Measurements from ENCODE around the gene PAF1. TPM values are rescaled to one million over a fixed set of nuclear protein-coding genes. Genes with fewer than 3 reads are reported as not detected.

PAF1 gene
- total RNA-seq, 3 donors from 2014 or later = 41.3 to 49.5 (median 45.2) TPM

DNA sequence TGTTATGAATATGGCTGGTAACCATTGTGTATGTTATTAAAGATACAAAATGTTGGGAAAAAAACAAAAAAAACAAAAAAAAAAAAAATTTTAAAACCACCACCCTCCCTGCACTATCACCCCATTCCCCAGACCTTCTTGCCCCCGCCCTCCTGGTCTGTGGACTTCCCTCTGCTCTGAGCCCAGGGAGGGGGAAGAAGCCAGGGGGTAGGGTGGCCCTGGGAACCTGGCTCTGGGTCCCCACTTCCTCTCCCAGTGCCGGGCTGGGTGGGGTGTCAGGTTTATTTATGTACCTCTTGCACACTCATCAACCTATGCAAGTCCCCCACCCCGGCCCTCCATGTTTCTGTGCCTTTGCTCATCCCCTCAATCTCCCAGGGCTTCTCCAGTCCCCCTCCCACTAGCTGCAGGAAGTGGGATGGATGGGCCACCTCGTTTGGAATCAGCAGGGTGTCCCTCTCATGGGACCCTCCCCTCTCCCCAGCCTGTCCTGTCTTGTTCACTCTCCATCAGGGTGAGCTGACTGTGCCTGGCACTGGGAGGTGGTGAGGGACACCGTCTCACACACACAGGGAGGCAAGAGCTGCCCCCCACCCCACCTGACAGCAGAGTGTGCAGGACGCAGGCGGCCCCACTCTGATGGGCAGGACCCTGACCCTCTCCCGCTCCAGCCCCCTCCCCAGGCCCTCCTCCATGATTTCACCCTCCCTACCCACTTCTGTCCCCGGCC is 5.9 kb downstream of the PAF1 start:
- Histone ChIP-seq H3K36me3 (peaks cover 13% of the 10 kb centered on the region), H3K27me3 (no peaks in the 10 kb centered on the region), H3K4me3 (no peak overlapping the region), H3K27ac (no peak overlapping the region), H3K4me1 (peaks cover 3 to 5% of the 10 kb centered on the region in 2 donors), H3K9me3 (no peaks in the 10 kb centered on the region)
- DNase-seq (ENCODE audit: low spot score in 2 of 2) = no peak
- TF ChIP-seq POLR2AphosphoS5 (IDR thresholded peaks at IDR 0.05) (no peak), POLR2A (IDR thresholded peaks at IDR 0.05) (no peak)
- TF ChIP-seq, protein P1, sequence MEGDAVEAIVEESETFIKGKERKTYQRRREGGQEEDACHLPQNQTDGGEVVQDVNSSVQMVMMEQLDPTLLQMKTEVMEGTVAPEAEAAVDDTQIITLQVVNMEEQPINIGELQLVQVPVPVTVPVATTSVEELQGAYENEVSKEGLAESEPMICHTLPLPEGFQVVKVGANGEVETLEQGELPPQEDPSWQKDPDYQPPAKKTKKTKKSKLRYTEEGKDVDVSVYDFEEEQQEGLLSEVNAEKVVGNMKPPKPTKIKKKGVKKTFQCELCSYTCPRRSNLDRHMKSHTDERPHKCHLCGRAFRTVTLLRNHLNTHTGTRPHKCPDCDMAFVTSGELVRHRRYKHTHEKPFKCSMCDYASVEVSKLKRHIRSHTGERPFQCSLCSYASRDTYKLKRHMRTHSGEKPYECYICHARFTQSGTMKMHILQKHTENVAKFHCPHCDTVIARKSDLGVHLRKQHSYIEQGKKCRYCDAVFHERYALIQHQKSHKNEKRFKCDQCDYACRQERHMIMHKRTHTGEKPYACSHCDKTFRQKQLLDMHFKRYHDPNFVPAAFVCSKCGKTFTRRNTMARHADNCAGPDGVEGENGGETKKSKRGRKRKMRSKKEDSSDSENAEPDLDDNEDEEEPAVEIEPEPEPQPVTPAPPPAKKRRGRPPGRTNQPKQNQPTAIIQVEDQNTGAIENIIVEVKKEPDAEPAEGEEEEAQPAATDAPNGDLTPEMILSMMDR (IDR thresholded peaks at IDR 0.05) = no peak
- intact Hi-C loops (cut with DNase I; ENCODE audit: low total_unique reads) = no loop called here

DNA sequence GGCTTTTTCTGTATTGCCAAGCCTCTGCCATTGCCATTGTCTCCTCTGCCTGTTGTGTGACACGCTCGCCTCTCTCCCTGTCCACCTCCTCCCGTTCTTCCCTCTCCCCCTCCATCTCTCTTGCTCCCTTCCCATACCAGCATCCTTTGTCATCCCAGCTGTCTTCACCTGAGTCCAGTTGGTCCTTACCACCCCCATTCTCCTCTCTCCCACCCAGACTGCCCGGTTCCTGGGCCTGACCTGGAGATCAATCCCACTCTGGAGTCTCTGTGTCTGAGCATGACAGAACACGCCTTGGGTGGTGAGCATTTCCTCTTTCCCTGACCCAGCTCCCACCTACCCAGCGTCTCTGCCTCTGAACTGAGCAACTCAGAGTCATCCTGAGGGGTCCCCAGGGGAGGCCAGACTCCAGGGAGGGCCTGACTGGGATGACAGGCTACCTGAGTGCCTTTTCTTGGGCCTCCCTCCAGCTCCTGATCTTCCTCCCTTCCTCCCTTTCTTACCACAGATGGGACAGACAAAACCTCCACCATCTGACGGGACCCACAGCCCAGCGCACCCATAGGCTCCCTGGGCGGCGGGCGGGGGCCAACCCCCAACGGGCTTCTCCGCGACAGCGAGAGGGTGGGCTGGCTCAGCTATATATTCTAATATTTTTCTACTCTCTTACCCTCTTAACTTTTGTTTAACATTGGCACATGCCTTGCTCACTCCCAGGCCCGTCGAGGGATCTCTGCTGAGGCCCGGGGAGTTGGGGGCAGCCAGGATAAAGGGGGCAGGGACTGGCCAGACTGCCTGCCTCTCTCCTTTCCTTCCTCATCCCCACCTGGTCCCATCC is 7.7 kb downstream of the PAF1 start:
- no peak overlapping the region for H3K4me3 ChIP-seq
- no peaks in the 10 kb centered on the region for H3K4me1 ChIP-seq
- no peaks in the 10 kb centered on the region for H3K9me3 ChIP-seq
- peaks cover 20% of the 10 kb centered on the region for H3K36me3 ChIP-seq
- intact Hi-C loops (cut with DNase I; ENCODE audit: low total_unique reads) = no loop called here
- DNase-seq (ENCODE audit: low spot score in 2 of 2) = no peak
- no peak overlapping the region for H3K27ac ChIP-seq
- H3K27me3 ChIP-seq = no peaks in the 10 kb centered on the region
- TF ChIP-seq POLR2AphosphoS5 (IDR thresholded peaks at IDR 0.05) (no peak), POLR2A (IDR thresholded peaks at IDR 0.05) (no peak)
- TF ChIP-seq, protein P1 (IDR thresholded peaks at IDR 0.05) = no peak

DNA sequence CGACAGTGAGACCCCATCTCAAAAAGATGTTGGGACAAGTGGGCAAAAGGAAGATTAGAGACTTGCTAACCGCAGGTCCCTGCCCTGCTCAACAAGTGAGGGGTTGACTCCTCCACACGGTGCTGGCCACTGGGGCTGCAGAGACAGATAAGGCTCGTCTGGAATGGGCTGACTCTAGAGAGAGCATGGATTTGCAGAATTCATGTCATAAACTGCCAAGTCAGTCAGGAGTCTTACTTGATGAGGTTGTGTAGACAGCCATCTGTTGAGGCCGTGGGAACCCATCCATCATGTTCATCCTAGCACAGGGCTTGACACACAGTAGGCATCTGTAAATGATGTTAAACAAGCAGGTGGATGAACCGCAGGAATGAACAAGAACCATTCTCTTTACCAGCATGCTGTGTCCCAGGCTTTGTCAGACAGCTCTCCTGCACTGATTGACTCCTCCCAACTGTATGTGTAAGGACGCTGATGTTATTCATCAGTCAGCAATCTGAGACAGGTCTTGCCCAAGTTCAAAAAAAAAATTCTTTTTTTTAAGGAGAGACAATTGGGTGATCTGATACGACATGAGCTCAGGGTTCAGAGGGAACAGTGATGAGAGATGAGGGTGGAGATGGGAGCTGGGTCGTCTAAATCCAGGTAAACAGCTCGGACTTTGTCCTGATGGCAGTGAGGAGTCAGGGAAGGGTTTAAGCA is 8.8 kb downstream of the PAF1 start:
- DNase-seq (ENCODE audit: low spot score in 2 of 2) = no peak
- Histone ChIP-seq H3K36me3 (peaks cover 30% of the 10 kb centered on the region), H3K4me1 (no peaks in the 10 kb centered on the region), H3K9me3 (no peaks in the 10 kb centered on the region), H3K4me3 (no peak overlapping the region), H3K27me3 (no peaks in the 10 kb centered on the region), H3K27ac (peak overlapping the region in 1 of 2 donors; percentile 63)
- TF ChIP-seq POLR2A (IDR thresholded peaks at IDR 0.05) (no peak), POLR2AphosphoS5 (IDR thresholded peaks at IDR 0.05) (no peak)
- TF ChIP-seq, protein P1 (IDR thresholded peaks at IDR 0.05) = no peak
- intact Hi-C loops (cut with DNase I; ENCODE audit: low total_unique reads) = no loop called here

DNA sequence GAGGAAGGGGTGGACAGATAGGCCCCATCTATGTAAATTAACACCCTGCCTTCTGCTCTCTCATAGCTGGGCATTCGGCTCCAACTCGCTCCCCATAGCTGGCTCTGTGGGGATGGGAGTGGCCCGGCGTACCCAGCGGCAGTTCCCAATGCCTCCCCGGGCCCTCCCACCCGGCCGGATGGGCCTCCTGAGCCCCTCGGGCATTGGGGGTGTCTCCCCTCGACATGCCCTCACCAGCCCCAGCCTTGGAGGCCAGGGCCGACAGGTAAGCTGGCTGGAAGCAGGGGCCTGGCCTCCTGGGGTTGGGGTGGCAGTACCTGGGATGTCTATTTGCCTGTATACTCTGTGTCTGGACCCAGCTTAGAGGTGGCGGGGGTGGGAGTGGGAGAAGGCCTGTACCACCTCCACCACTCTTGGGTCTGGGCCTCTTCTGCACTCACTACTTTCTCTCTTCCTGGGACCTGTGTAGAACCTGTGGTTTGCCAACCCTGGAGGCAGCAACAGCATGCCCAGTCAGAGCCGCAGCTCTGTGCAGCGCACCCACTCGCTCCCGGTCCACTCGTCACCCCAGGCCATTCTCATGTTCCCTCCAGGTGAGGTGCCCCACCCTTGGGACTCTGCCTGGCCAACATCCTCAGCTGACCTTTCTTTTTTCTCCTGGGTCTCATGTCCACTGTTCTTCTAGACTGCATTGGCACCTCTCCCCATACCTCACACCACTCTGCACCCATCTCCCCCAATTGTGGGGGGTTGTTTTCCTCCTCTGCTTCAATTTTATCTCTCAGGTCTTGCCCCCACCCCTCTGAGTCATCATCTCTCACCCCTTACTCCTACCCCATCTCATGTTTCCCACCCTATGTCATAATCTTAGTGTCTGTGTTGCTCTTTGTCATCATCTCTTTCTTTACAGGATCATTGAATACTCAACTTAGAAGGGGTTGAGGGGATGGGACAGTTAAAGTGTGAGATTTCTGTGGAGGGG is 10.1 kb downstream of the PAF1 start:
- H3K9me3 ChIP-seq = no peaks in the 10 kb centered on the region
- H3K36me3 ChIP-seq = peaks cover 42% of the 10 kb centered on the region
- intact Hi-C loops (cut with DNase I; ENCODE audit: low total_unique reads) = no loop called here
- H3K27ac ChIP-seq = peak overlapping the region; percentile 13 to 64
- TF ChIP-seq POLR2AphosphoS5 (IDR thresholded peaks at IDR 0.05) (no peak), POLR2A (IDR thresholded peaks at IDR 0.05) (no peak)
- TF ChIP-seq, protein P1 (IDR thresholded peaks at IDR 0.05) = no peak
- no peaks in the 10 kb centered on the region for H3K27me3 ChIP-seq
- no peaks in the 10 kb centered on the region for H3K4me1 ChIP-seq
- H3K4me3 ChIP-seq = no peak overlapping the region
- no peak for DNase-seq (ENCODE audit: low spot score in 2 of 2)

All from breast epithelium (tissue), 4 donors.